Measurements from ENCODE around the gene RALGPS1.

- TF ChIP-seq, protein P1, sequence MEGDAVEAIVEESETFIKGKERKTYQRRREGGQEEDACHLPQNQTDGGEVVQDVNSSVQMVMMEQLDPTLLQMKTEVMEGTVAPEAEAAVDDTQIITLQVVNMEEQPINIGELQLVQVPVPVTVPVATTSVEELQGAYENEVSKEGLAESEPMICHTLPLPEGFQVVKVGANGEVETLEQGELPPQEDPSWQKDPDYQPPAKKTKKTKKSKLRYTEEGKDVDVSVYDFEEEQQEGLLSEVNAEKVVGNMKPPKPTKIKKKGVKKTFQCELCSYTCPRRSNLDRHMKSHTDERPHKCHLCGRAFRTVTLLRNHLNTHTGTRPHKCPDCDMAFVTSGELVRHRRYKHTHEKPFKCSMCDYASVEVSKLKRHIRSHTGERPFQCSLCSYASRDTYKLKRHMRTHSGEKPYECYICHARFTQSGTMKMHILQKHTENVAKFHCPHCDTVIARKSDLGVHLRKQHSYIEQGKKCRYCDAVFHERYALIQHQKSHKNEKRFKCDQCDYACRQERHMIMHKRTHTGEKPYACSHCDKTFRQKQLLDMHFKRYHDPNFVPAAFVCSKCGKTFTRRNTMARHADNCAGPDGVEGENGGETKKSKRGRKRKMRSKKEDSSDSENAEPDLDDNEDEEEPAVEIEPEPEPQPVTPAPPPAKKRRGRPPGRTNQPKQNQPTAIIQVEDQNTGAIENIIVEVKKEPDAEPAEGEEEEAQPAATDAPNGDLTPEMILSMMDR (conservative IDR thresholded peaks at IDR 0.05; ENCODE audit: low read length) = no peak
- no peak for TF ChIP-seq EZH2phosphoT487 (IDR thresholded peaks at IDR 0.05; ENCODE audit: borderline replicate concordance, low read depth, low read length)
These were observed 23.7 kb downstream of the RALGPS1 start for GRCh38 chr9:126938327-126938726.

All from OCI-LY7 (cell line).